DLD1 (cell line): ENCODE measurements around the gene ESRP2.

Experiments
- in situ Hi-C: cut with HindIII; loops from 2 replicates; pipeline ENCODE4 v1.10.0; 2017; ENCODE audit warnings: low sequenced_read_pairs

Gene ESRP2

DNA sequence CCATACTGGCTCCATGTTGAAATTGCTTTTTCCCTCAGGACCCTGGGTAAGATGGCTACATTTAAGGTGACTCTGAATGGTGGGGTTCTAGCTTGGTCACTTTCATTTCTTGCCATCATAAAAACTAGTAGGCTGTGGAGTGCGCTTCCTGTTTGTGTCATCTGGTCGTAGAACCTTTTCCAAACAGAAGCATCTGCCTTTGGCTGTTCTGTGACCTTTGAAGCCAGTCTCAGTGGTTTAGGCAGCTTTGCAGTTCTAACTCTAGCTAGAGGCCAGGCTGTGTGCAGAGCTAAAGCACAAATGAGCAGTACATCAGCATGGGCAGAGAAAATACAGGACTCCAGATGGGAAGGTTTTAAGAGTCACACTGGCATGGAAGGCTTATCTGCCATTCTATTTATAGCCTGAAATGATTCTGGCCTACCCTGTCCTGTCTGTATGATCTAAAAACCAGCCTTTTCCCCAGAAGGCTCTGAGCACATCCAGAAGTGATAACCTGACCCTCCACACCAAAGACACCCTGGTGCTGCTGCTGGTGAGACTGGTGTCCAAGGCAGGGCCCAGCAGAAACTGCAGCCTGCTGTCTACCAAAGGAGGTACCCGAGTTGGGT, 8.6 kb downstream of the ESRP2 start:
- in situ Hi-C loops = no loop called here

DNA sequence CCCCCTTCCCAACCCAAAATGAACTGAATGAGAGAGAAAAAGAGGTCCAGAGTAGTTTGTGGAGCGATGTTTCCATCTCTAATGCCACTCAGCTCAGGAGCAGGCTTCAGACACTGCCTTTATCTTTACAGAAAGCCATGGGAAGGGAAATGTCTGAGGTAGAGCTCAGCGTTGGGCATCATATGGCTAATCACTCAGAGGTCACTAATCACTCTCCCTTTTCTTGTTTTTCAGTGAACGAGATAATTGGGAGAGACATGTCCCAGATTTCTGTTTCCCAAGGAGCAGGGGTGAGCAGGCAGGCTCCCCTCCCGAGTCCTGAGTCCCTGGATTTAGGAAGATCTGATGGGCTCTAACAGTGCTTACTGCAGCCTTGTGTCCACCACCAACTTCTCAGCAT, 9.8 kb downstream of the ESRP2 start:
- in situ Hi-C loops = no loop called here

DNA sequence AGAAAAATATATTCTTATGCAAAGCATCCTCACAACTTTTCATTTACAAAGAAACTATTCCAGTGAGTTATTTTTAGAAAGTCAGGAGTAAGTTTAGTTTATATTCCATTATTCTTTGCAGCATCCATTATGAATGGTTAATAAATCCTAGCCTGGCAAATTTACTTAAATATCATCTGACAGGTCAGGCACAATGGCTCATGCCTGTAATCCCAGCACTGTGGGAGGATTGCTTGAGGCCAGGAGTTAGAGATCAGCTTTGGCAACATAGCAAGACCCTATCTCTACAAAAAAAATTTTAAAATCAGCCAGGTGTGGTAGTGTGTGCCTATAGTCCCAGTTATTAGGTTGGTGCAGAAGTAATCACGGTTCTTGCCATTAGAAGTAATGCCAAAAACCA, 12.9 kb downstream of the ESRP2 start:
- in situ Hi-C loops = no loop called here

DNA sequence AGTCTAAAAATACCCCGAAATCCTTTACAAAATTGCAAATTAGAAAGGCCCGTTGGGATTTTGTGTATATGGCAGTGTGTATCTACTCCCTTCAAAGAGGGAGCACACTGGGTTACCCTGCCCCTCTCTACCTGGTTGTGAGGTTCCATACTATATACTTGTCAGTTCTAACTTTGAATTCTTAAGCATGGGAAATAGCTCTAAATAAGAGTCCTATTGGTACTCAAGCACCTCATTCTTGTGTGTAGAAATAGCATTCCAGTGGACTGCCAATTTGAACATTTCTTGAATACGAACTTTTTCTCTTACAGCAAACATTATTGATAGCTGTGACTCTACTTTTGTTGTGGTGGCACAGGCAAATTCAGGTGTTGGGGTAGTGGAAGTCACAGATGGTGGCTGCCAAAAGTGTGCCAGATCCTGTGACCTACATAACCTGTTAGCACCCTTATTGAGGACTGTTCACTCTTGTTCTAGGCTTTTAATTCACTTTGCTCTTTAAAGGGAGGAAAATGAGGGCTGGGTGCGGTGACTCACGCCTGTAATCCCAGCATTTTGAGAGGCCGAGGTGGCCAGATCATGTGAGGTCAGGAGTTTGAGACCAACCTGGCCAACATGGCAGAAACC, 16.1 kb downstream of the ESRP2 start:
- in situ Hi-C loops = no loop called here

DNA sequence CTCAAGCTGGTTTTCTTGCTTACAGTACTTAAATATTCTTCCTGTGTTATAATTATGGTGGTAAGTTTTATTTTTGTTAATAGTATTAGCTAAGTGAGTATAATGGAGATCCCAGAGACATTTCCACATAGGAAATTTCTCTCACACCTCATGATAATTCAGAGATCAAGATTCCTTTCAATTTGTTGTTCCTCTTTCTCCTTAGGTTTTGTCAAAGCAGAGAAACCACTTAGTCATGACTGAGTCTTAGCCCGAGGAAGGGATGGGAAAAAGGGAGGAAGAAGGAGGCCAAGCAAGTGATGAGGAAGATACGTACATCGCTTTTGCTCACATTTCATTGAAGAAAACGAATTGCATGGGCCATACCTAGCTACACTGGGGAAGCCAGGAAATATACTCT, 18.4 kb downstream of the ESRP2 start:
- in situ Hi-C loops = no loop called here

DNA sequence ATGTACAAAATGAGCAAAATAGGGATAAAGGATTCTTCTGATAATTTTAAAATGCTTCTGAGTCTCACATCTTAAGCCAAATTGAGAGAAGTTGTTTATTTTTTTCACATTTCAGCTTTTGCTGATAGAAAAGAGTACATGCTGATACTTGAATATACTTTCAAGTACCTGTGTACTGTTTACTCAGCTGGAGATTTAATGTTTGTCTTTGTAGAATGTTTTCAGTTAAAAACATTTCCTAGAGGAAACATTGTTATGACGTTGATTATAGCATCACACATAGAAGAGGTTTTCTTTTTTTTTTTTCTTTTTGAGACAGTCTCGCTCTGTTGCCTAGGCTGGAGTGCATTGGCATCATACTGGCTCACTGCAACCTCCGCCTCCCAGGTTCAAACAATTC, 19.7 kb downstream of the ESRP2 start:
- in situ Hi-C loops = no loop called here

DNA sequence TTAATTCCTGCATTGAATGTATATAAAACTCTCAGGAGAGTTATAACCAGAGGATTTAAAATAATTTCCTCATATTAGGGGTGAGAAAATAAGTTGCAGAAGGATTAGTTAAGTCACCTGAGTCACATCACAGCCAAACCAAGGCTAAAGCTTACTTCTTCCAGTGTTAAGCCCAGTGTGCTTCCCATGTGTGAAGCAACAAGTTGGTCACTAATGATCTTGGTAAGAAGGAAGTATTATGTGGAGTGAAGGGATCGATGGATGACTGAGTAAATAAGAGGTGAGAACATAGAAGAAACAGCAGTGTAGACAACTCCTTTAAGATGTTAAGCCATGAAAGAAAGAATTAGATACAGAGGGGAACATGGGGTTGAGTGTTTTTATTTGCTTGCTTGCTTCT, 20.6 kb downstream of the ESRP2 start:
- in situ Hi-C loops = no loop called here

DNA sequence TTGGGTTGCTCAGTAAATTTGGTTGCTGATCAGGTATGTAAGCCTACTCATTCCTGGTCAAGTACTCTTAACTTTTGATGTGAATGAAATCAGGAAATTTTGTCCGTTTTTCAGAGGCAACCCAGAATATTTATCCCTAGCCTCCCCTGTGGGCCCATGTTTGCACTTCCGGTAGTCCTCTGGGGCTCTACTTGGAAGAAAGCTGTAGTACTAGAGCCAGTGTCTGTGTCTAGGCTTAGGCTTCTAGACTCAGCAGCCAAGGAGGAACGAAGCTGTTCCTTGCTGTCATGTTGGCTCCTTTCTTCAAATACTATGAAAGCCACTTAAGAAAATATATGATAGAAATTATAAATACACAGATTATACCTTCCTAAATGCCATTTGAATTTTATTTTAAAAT, 21.2 kb downstream of the ESRP2 start:
- in situ Hi-C loops = no loop called here

DNA sequence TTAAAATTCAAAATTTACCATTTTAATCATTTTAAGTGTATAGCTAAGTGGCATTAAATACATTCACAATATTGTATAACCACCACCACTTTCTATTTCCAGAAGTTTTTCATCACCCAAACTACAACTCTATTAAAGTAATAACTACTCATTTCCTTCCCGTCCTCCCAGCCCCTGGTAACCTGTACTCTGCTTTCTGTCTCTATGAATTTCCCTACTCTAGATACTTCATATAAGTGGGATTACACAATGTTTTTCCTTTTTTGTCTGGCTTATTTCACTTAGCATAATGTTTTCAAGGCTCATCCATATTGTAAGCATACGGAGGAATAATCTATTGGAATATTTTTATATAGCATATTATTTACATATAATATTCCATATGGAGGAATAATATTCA, 29.7 kb downstream of the ESRP2 start:
- in situ Hi-C loops = no loop called here

DNA sequence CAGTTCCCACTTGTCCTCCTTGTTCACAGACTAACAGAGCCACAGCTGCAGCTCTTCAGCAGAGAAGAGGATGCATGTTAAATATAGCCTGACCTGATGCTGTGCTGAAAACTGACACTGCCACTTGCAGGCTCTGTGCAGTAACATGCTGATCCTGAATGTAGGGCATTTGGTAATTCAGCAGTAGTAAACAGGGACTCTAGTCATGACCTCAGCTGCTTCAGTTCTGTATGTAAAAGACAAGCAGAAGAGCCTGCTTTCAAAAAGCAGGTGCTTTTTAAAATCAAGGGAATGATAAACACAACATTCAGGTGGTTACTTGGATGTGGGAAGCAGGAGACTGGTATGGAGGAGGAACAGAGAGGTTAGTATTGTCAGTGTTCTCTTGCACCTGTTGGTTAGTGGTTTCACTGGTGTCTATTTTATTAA, 33.8 kb downstream of the ESRP2 start:
- in situ Hi-C loops = no loop called here

DNA sequence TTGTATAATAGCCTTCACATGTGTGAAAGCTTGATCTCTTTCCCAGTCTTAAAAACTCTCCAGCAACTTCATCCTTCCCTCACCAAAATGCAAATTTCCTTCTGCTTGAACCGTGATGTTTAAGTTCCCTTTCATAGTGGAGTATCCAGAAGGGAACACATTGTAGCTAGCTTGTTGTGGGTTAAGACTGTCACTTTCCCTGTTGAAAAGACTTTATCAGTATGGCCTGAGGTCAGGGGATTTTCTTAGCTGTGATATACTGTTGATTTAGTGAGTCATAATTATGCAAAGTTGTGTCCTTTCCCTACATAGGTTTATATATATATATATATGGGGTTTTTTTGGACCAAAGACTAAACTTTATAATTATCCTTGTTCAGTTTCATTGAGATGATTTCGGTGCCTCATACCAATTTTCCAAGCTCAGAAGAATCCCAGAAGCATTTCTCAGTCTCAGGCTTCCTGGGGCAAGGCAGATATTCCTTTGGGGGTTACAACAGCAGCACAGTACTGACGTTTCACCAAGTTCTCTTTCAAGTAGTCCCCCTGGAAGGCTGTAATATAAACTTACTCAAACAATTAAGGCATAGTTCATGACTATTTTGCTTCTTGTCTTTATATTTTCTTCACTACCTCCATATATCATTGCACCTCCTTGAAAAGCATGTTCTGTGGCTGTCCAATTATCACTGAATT, 35.7 kb downstream of the ESRP2 start:
- in situ Hi-C loops = no loop called here

DNA sequence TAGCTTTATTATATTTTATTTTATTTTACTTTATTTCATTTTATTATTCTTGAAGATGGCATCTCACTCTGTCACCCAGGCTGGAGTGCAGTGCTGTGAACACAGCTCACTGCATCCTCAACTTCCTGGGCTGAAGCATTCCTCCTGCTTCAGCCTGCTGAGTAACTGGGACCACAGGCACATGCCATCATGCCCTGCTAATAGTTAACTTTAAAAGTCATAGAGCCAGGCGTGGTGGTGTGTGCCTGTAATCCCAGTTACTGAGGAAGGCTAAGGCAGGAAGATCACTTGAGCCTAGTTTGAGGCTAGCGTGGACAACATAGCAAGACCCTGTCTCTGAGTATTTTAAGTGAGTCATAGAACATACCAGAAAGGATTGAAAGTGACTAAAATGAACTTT, 38.7 kb downstream of the ESRP2 start:
- in situ Hi-C loops = no loop called here

DNA sequence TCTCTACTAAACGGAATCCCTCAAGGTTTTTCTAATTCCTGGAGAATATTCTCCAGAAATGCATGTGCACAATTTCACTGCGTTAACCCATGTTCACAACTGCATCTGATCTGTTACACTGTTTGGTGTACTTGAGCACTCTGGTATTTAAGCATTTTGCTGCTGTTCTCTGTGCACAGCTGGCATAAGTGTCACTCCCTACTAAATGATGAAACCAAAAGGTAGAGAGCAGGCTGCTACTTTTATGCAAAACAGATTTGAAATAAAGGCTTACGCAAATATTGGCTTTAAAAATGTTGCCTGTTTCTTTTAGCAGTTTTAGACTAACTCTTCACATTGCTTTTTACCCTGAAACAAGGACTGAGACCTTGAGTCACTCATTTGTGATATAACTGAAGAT, 41.7 kb downstream of the ESRP2 start:
- in situ Hi-C loops = no loop called here

DNA sequence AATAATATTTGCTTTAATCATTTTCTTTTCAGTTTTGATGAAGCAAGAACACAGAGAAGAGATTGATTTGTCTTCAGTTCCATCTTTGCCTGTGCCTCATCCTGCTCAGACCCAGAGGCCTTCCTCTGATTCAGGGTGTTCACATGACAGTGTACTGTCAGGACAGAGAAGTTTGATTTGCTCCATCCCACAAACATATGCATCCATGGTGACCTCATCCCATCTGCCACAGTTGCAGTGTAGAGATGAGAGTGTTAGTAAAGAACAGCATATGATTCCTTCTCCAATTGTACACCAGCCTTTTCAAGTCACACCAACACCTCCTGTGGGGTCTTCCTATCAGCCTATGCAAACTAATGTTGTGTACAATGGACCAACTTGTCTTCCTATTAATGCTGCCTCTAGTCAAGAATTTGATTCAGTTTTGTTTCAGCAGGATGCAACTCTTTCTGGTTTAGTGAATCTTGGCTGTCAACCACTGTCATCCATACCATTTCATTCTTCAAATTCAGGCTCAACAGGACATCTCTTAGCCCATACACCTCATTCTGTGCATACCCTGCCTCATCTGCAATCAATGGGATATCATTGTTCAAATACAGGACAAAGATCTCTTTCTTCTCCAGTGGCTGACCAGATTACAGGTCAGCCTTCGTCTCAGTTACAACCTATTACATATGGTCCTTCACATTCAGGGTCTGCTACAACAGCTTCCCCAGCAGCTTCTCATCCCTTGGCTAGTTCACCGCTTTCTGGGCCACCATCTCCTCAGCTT, 45.0 kb downstream of the ESRP2 start:
- in situ Hi-C loops = no loop called here

DNA sequence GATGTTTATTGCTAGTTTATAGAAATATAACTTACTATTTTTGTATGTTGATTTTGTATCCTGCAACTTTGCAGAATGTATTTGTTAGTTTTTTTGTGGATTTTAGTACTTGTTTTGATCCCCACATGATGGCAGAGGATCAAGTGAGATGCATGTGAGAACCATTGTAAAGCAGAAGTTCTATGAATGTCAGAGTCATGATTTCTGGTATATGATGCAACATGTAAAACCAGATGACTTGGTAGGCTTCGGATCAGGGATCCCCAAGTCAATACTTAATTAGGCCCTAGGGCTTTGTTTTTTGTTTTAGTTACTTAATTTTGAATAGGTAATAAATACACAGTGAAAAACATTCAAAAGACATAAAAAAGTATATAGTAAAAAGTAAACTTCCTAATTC, 45.8 kb downstream of the ESRP2 start:
- in situ Hi-C loops = no loop called here

DNA sequence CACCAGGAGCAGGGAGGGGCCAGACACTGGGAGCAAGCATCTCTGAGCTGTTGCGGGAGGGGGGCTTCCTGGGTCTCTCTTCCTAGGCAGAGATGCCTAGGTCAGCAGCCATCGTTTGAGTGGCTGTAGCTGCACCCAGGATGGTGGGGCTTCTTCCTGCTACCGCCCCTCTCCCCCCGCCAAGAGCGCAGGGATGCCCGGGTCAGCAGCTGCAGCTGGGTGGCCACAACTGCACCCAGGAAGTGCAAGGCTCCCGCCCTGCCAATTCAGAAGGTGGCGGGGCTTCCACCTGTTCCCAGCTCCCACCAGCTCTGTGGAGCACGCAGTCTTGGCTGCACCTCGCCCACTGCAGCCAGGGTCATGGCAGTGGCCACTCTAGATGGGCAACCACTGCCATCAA, 47.8 kb downstream of the ESRP2 start:
- in situ Hi-C loops = no loop called here

DNA sequence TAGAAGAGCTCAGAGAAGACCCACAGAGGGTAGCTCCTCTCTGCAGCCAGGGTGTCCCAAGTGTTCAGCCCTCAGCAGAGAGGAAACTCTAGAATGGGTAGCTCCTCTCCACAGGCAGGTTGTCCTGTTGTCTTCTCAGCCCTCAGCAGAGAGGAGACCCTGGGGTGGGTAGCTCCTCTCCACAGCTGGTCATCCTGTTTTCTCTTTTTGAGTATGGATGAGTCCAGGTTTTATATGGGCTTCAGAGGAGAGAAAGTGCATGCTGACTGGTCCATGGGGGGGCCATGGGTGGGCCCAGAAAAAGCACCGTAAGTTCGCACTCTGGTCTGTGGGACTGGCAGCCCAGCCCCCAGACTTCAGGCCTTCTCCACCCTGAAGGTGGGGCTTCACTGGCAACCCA, 48.4 kb downstream of the ESRP2 start:
- in situ Hi-C loops = no loop called here

DNA sequence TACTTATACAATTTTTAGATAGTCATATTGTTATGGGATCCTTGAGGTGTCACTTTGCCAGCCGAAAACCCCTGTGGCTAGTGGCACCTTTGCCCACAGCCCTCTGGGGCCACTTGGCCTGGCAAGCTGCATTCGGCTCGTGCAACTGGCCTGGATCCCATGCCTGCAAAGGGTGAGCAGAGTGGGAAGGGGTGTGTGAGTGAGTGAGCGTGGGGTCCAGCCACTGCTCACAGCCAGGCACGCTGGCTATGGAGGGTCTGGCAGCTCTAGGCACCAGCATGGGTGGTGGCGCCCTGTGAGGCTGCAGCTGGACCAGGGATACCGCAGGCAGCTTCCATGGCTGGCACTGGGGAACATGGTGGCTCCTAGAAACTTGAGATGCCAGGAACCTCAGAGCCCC, 49.0 kb downstream of the ESRP2 start:
- in situ Hi-C loops = no loop called here

DNA sequence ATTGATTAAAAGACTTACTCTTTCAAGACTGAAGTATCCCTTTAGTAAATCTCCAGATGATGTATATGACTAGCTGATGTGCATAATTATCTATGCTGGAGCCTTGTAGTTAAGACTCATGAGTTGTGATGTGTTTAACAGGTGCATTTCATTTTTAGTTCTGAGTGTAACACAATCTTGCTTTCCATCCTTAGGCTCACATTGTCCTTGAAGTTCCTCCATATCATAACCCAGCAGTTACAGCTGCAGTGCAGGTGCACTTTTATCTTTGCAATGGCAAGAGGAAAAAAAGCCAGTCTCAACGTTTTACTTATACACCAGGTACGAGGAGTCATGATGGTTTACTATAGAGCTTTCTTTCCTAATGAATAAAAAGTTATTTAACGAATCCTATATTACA, 52.9 kb downstream of the ESRP2 start:
- in situ Hi-C loops = no loop called here

DNA sequence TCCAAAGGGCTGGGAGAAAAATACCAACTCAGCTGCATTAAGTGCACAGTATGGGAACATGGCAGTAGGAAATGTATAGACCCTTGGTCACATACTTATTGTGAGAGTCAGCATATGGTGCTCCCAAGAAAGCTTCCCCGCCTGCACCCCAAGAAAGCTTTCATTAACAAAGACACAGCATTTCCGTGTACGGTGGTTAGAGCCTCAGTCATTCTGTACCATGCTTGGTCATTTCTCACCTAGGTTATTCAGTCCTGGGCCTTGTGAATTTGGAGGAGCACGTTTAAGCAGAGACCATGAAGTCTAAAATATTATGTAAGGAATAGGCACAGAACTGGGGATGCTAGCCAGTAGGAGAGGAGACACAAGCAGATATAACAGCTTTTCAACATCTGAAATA, 56.1 kb downstream of the ESRP2 start:
- in situ Hi-C loops = no loop called here

DNA sequence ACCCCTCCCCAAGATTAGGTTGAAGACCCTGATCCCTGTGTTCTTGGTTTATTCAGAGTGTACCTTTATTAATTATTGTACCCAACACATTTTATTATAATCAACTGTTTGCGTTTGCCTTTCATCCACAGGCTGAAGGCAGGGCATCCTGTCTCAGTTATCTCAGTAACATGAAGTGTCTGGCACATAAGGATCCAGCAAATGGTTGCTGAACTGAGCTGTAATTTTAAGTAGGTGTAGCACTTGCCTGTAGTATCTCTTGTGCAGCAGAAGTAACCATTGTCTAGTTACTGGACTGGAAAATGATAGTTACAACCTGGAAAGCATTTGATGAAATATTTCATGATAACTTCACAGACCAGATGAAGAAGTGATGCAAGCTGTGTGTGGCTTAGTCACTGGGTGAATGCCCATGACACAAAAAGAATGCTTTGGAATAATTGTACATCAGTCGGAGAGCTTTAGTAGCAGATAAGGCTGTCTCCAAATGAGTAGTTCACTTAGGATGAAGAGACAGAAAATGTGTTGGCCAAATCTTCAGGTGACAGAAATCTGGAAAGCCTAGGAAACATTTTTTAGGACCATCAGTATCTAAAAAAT, 56.6 kb downstream of the ESRP2 start:
- in situ Hi-C loops = no loop called here
